ENCODE measurements around the gene FAM9A.
"Not testable (repeated sequence)": the region's sequence is repeated elsewhere in the genome, so short reads cannot be mapped to it uniquely, and the experiment has no call there.

DNA sequence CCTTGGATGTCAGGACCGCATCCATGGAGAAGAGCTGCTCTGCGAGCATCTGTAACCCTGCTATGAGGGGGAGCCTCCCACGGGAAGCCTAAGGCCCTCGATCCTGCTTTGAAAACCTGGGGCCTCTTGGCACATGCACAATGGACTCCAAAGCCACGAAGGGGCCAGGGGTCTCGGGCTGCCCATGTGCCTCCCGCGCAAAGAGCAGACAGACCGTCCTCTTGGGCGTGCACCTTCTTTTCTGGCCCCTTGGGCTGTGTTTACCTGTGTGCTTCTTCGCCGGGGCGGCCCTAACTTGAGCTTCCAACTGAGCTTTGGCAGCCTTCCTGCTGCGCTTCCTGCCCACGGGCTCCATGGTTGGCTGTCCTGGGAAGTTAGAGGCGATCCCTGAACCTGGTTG lies 2.5 kb downstream of the FAM9A start:
- not testable (repeated sequence) for TF ChIP-seq EZH2 (IDR thresholded peaks at IDR 0.05; ENCODE audit: borderline replicate concordance, low read depth, low read length, poor library complexity, severe bottlenecking)
- TF ChIP-seq, protein P1, sequence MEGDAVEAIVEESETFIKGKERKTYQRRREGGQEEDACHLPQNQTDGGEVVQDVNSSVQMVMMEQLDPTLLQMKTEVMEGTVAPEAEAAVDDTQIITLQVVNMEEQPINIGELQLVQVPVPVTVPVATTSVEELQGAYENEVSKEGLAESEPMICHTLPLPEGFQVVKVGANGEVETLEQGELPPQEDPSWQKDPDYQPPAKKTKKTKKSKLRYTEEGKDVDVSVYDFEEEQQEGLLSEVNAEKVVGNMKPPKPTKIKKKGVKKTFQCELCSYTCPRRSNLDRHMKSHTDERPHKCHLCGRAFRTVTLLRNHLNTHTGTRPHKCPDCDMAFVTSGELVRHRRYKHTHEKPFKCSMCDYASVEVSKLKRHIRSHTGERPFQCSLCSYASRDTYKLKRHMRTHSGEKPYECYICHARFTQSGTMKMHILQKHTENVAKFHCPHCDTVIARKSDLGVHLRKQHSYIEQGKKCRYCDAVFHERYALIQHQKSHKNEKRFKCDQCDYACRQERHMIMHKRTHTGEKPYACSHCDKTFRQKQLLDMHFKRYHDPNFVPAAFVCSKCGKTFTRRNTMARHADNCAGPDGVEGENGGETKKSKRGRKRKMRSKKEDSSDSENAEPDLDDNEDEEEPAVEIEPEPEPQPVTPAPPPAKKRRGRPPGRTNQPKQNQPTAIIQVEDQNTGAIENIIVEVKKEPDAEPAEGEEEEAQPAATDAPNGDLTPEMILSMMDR (conservative IDR thresholded peaks at IDR 0.05; ENCODE audit: low read depth, low read length): not testable (repeated sequence)
